ENCODE data around the gene PCDHGC4.

- TF ChIP-seq CTCF (IDR thresholded peaks at IDR 0.05 in 4 of 5, conservative IDR thresholded peaks at IDR 0.05 in 1 of 5) (no peak), POLR2A (IDR thresholded peaks at IDR 0.05) (no peak)
Measured at GRCh38 chr5:141485321-141486055, 658 bp downstream of the PCDHGC4 start.
